H1 (cell line): ENCODE results near the gene AKR1D1. TPM values are rescaled to one million over a fixed set of nuclear protein-coding genes. Genes with fewer than 3 reads are reported as not detected.

Experiments used
- CTCF ChIA-PET: fragments of 300-600 bp; sonication (Branson Sonifier 250); formaldehyde crosslinking; loops from one replicate; lab custom pipeline; 2021; ENCODE audit not compliant: partially characterized antibody; lab: Charles Lee
- POLR2A ChIA-PET: fragments of 300-600 bp; sonication (Branson Sonifier 250); formaldehyde crosslinking; loops from one replicate; lab custom pipeline; 2021; ENCODE audit warnings: inconsistent platforms; ENCODE audit not compliant: partially characterized antibody; lab: Charles Lee
- DNase-seq, 2 experiments: peaks; one replicate each; pipeline versions ENCODE4 v3.0.0 to v3.0.0-alpha.2; 2010 to 2022; ENCODE audit warnings: low spot score in 2 of 2, low read depth in 1 of 2, mixed read lengths in 1 of 2
- FAIRE-seq: peaks from 2 replicates; lab custom pipeline; 2011; peaks lifted over from hg19 to GRCh38; lab: Jason Lieb, UNC
- H2AFZ ChIP-seq: 2 replicates; pipeline ENCODE4 v1.8.1; 2012; ENCODE audit warnings: low read length, inconsistent platforms
- H2AK5ac ChIP-seq: 2 replicates; pipeline ENCODE4 v1.6.1; 2013; ENCODE audit warnings: low read depth, low read length
- H2BK120ac ChIP-seq: replicated peaks from 2 replicates; pipeline ENCODE3; 2013; ENCODE audit warnings: low read depth, low read length, inconsistent platforms
- H2BK12ac ChIP-seq: 2 replicates; pipeline ENCODE4 v1.6.1; 2013; ENCODE audit warnings: low read depth, low read length
- H2BK15ac ChIP-seq: 2 replicates; pipeline ENCODE4 v1.6.1; 2013; ENCODE audit warnings: low read length
- H2BK20ac ChIP-seq: 2 replicates; pipeline ENCODE4 v1.6.1; 2013; ENCODE audit warnings: low read length
- H2BK5ac ChIP-seq: 2 replicates; pipeline ENCODE4 v1.6.1; 2013; ENCODE audit warnings: low read depth, low read length
- H3K14ac ChIP-seq: 2 replicates; pipeline ENCODE4 v1.6.1; 2013; ENCODE audit warnings: inconsistent platforms; ENCODE audit not compliant: insufficient read length
- H3K18ac ChIP-seq: 2 replicates; pipeline ENCODE4 v1.6.1; 2013; ENCODE audit warnings: low read length; ENCODE audit errors: extremely low read depth
- H3K23ac ChIP-seq: 2 replicates; pipeline ENCODE4 v1.6.1; 2013; ENCODE audit warnings: inconsistent platforms; ENCODE audit not compliant: insufficient read length
- H3K23me2 ChIP-seq: 2 replicates; pipeline ENCODE4 v1.6.1; 2013; ENCODE audit warnings: low read depth, low read length
- H3K27ac ChIP-seq: 2 replicates; pipeline ENCODE4 v1.6.1; 2011; ENCODE audit warnings: low read depth, low read length, inconsistent platforms
- H3K27me3 ChIP-seq, 4 experiments: replicated peaks in 1 of 4; 1 replicate in 1 of 4; 2 replicates in 3 of 4; pipeline versions ENCODE4 v1.6.1 to v1.8.1; 2011 to 2013; ENCODE audit warnings: low read length in 3 of 4, mild to moderate bottlenecking in 3 of 4, inconsistent platforms in 2 of 4, mixed read lengths in 2 of 4, moderate library complexity in 1 of 4; ENCODE audit not compliant: control insufficient read depth in 3 of 4, insufficient read depth in 3 of 4; ENCODE audit errors: extremely low read depth in 1 of 4
- H3K36me3 ChIP-seq, 4 experiments: 2 replicates each; pipeline versions ENCODE4 v1.6.1 to v1.8.1; 2011 to 2013; ENCODE audit warnings: mild to moderate bottlenecking in 4 of 4, low read length in 3 of 4, moderate library complexity in 2 of 4, control low read depth in 1 of 4, inconsistent platforms in 1 of 4; ENCODE audit not compliant: insufficient read depth in 4 of 4, control insufficient read depth in 2 of 4
- H3K4ac ChIP-seq: replicated peaks from 2 replicates; pipeline ENCODE3; 2013; ENCODE audit warnings: low read length, low read depth, mixed read lengths, inconsistent platforms; ENCODE audit not compliant: insufficient read length
- H3K4me1 ChIP-seq, 4 experiments: replicated peaks in 1 of 4; 1 replicate in 1 of 4; 2 replicates in 3 of 4; pipeline versions ENCODE4 v1.6.1 to v1.8.1; 2011 to 2013; ENCODE audit warnings: low read length in 3 of 4, inconsistent platforms in 2 of 4, mixed read lengths in 1 of 4; ENCODE audit not compliant: insufficient read depth in 4 of 4, control insufficient read depth in 3 of 4
- H3K4me2 ChIP-seq, 2 experiments: 2 replicates each; pipeline versions ENCODE4 v1.6.1 to v1.8.1; 2011 to 2013; ENCODE audit warnings: low read depth in 2 of 2, low read length in 2 of 2, control low read depth in 1 of 2, inconsistent platforms in 1 of 2, mild to moderate bottlenecking in 1 of 2; ENCODE audit not compliant: insufficient read depth in 1 of 2
- H3K4me3 ChIP-seq, 4 experiments: fragments of 200-600, 300-600 bp in 1 of 4; sonication (generic), shearing (Covaris generic), sonication (Bioruptor Twin) in 1 of 4; 2 replicates each; pipeline versions ENCODE4 v1.5.1 to v1.8.1; 2011 to 2016; ENCODE audit warnings: low read length in 4 of 4, low read depth in 3 of 4, control low read depth in 2 of 4, inconsistent platforms in 2 of 4, mild to moderate bottlenecking in 2 of 4, mixed read lengths in 1 of 4, moderate library complexity in 1 of 4; ENCODE audit not compliant: insufficient read depth in 2 of 4; ENCODE audit errors: extremely low read depth in 1 of 4
- H3K56ac ChIP-seq: replicated peaks from 2 replicates; pipeline ENCODE3; 2013; ENCODE audit warnings: low read depth, mild to moderate bottlenecking, mixed read lengths, low read length, inconsistent platforms; ENCODE audit not compliant: insufficient read length
- H3K79me1 ChIP-seq: 2 replicates; pipeline ENCODE4 v1.6.1; 2013; ENCODE audit warnings: low read depth, low read length, control low read depth
- H3K79me2 ChIP-seq, 2 experiments: 2 replicates each; pipeline versions ENCODE4 v1.6.1 to v1.8.1; 2012 to 2013; ENCODE audit warnings: low read length in 2 of 2, mild to moderate bottlenecking in 2 of 2, inconsistent platforms in 1 of 2; ENCODE audit not compliant: insufficient read depth in 2 of 2, control insufficient read depth in 1 of 2
- H3K9ac ChIP-seq, 4 experiments: replicated peaks in 1 of 4; 1 replicate in 1 of 4; 2 replicates in 3 of 4; pipeline versions ENCODE4 v1.6.1 to v1.8.1; 2011 to 2013; ENCODE audit warnings: low read depth in 3 of 4, low read length in 3 of 4, control low read depth in 2 of 4, mild to moderate bottlenecking in 2 of 4, moderate library complexity in 2 of 4, inconsistent platforms in 1 of 4; ENCODE audit errors: extremely low read depth in 1 of 4
- H3K9me3 ChIP-seq, 2 experiments: 2 replicates each; pipeline versions ENCODE4 v1.6.1 to v1.8.1; 2012 to 2013; ENCODE audit warnings: mild to moderate bottlenecking in 2 of 2, moderate library complexity in 2 of 2, control low read depth in 1 of 2, inconsistent platforms in 1 of 2, low read depth in 1 of 2, low read length in 1 of 2, mixed read lengths in 1 of 2; ENCODE audit not compliant: insufficient read depth in 2 of 2
- H4K20me1 ChIP-seq, 2 experiments: replicated peaks in 1 of 2; 2 replicates each; pipeline versions ENCODE3 to v1.8.1; 2011 to 2013; ENCODE audit warnings: inconsistent platforms in 2 of 2, low read length in 2 of 2, mild to moderate bottlenecking in 1 of 2; ENCODE audit not compliant: insufficient read depth in 2 of 2, control insufficient read depth in 1 of 2
- H4K5ac ChIP-seq: 2 replicates; pipeline ENCODE4 v1.6.1; 2013; ENCODE audit warnings: low read length, low read depth, mixed read lengths, inconsistent platforms; ENCODE audit not compliant: insufficient read length
- H4K8ac ChIP-seq: 2 replicates; pipeline ENCODE4 v1.8.0; 2013; ENCODE audit warnings: mild to moderate bottlenecking, moderate library complexity, low read length, inconsistent platforms; ENCODE audit not compliant: insufficient read depth; ENCODE audit errors: extremely low read depth
- H4K91ac ChIP-seq: replicated peaks from 2 replicates; pipeline ENCODE3; 2013; ENCODE audit warnings: low read length, mixed read lengths, inconsistent platforms; ENCODE audit not compliant: insufficient read length
- ASH2L ChIP-seq: fragments of 200-600, 300-600 bp; sonication (generic); IDR thresholded peaks from one replicate; pipeline ENCODE4 v1.7.1; 2017; ENCODE audit warnings: low read length
- BRCA1 ChIP-seq: IDR thresholded peaks from 2 replicates; pipeline ENCODE4 v1.6.1; 2012; ENCODE audit warnings: low read depth, low read length, improper control_type of control experiment
- FOSL1 ChIP-seq: IDR thresholded peaks from 2 replicates; pipeline ENCODE4 v1.6.1; 2011; ENCODE audit warnings: mild to moderate bottlenecking, low read depth, low read length, moderate library complexity; ENCODE audit not compliant: insufficient read depth
- HDAC2 ChIP-seq, 2 experiments: fragments of 300-600 bp in 1 of 2; sonication (generic) in 1 of 2; IDR thresholded peaks; 2 replicates each; pipeline ENCODE4 v1.6.1; 2011 to 2012; ENCODE audit warnings: low read depth in 2 of 2, low read length in 2 of 2, mild to moderate bottlenecking in 2 of 2, moderate library complexity in 2 of 2, borderline replicate concordance in 1 of 2, inconsistent platforms in 1 of 2
- KDM4A ChIP-seq: IDR thresholded peaks from one replicate; pipeline ENCODE4 v1.7.1; 2012; ENCODE audit warnings: low read depth, mild to moderate bottlenecking, moderate library complexity, low read length, inconsistent platforms; ENCODE audit not compliant: severe bottlenecking
- POLR2AphosphoS5 ChIP-seq: IDR thresholded peaks from 2 replicates; pipeline ENCODE4 v1.6.1; 2011; ENCODE audit warnings: low read depth, low read length
- RAD21 ChIP-seq, 2 experiments: IDR thresholded peaks in 1 of 2; conservative IDR thresholded peaks in 1 of 2; 2 replicates each; pipeline ENCODE4 v1.6.1; 2011; ENCODE audit warnings: low read depth in 2 of 2, low read length in 2 of 2, improper control_type of control experiment in 1 of 2, inconsistent platforms in 1 of 2, mild to moderate bottlenecking in 1 of 2, moderate library complexity in 1 of 2
- SAP30 ChIP-seq: fragments of 300-600 bp; sonication (generic); IDR thresholded peaks from 2 replicates; pipeline ENCODE4 v1.7.1; 2012; ENCODE audit warnings: low read length, moderate library complexity, mild to moderate bottlenecking, inconsistent platforms; ENCODE audit not compliant: insufficient read depth, insufficient replicate concordance
- SIRT6 ChIP-seq: IDR thresholded peaks from one replicate; pipeline ENCODE4 v1.7.1; 2012; ENCODE audit warnings: low read length, inconsistent platforms
- SIX5 ChIP-seq: IDR thresholded peaks from 2 replicates; pipeline ENCODE4 v1.6.1; 2011; ENCODE audit warnings: mild to moderate bottlenecking, low read depth, low read length
- SP1 ChIP-seq: IDR thresholded peaks from 2 replicates; pipeline ENCODE4 v1.6.1; 2011; ENCODE audit warnings: low read depth, low read length
- SUZ12 ChIP-seq: fragments of 200-600 bp; sonication (generic); IDR thresholded peaks from 2 replicates; pipeline ENCODE4 v1.6.1; 2012; ENCODE audit warnings: mild to moderate bottlenecking, inconsistent platforms, low read length, moderate library complexity, mixed read lengths
- TEAD4 ChIP-seq: IDR thresholded peaks from 2 replicates; pipeline ENCODE4 v1.6.1; 2012; ENCODE audit warnings: low read depth, low read length, inconsistent platforms, mixed read lengths
- WGBS, 2 experiments: shearing (Covaris generic) in 1 of 2; methylation state at CpG; one replicate each; pipeline versions ENCODE4 v1.1.6 to v1.1.7; 2013 to 2015; ENCODE audit warnings: low lambda C conversion rate in 2 of 2, mixed read lengths in 2 of 2, inconsistent platforms in 1 of 2, low coverage in 1 of 2, missing lambda C conversion rate in 1 of 2; ENCODE audit not compliant: insufficient replicate concordance in 2 of 2, insufficient coverage in 1 of 2, insufficient read length in 1 of 2; ENCODE audit errors: extremely low coverage in 1 of 2, missing lambda C conversion rate in 1 of 2; 5-methylcytosine and 5-hydroxymethylcytosine counted together
- polyA plus RNA-seq, 7 experiments: library from polyadenylated mRNA; depleted of rRNA in 3 of 7; stranded (reverse) in 5 of 7; unstranded in 2 of 7; fragments of >200 nt in 5 of 7; fragments of 200-250 nt in 2 of 7; gene quantifications; 1 replicate in 5 of 7; 2 replicates in 1 of 7; 4 replicates in 1 of 7; pipeline versions ENCODE4 v1.2.1 to v1.2.3, GENCODE V29; 2011 to 2013; ENCODE audit warnings: missing spikeins in 2 of 7, mixed read lengths in 2 of 7
- total RNA-seq: library from RNA; stranded (reverse); fragmentation: NEBNext Ultra II Directional; extraction: Animal tissue kit (Norgen Biotek cat#: 25700); gene quantifications from 2 replicates; pipeline ENCODE4 v1.2.1, GENCODE V29; 2021
- TF ChIP-seq, protein P1 (sequence below): IDR thresholded peaks from 2 replicates; pipeline ENCODE4 v1.6.1; 2012; ENCODE audit warnings: inconsistent platforms

AKR1D1 gene
- total and polyA plus RNA-seq, 2 of the 8 experiments (the other 6 are each of a cell fraction or from before 2014, with no cell fraction given), result not detected

GRCh38 chr7:138074121-138074520 lies 2.1 kb upstream of the AKR1D1 start:
- ChIA-PET POLR2A (no interaction called here), CTCF (no interaction called here)
- Histone ChIP-seq H2BK5ac (no peak overlapping the region), H3K27me3 (no peaks in the 10 kb centered on the region), H3K36me3 (peaks cover 0 to 10% (median 1%) of the 10 kb centered on the region in 4 experiments; a peak in 3 of 8 replicates), H3K9me3 (peaks cover 16 to 18% of the 10 kb centered on the region in 2 experiments), H2AK5ac (no peak overlapping the region), H3K4ac (no peak overlapping the region), H2BK12ac (no peak overlapping the region), H3K27ac (no peak overlapping the region), H2BK120ac (peak overlapping the region; percentile 65), H3K4me2 (no peak overlapping the region), H3K14ac (no peak overlapping the region), H4K20me1 (no peaks in the 10 kb centered on the region), H4K91ac (no peak overlapping the region), H3K4me3 (no peak overlapping the region), H2AFZ (no peak overlapping the region), H3K9ac (no peak overlapping the region), H2BK15ac (no peak overlapping the region), H3K4me1 (peaks cover 0 to 6% (median under 1%) of the 10 kb centered on the region in 4 experiments; a peak in 4 of 7 replicates), H3K18ac (0 out of 2 replicates have a peak overlapping the region, but pooled peaks have one; percentile 28), H3K23me2 (no peaks in the 10 kb centered on the region), H4K8ac (no peak overlapping the region), H3K79me2 (no peaks in the 10 kb centered on the region), H2BK20ac (peak overlapping the region; percentile 68; the same call in 1 of the 2 replicates), H3K79me1 (no peaks in the 10 kb centered on the region), H3K23ac (no peak overlapping the region), H3K56ac (no peak overlapping the region), H4K5ac (no peak overlapping the region)
- FAIRE-seq, result no peak
- DNase-seq, result no peak
- WGBS, 2 experiments, result 95% methylated on average over 2 of the region's 2 CpGs; no CpG with 5 or more reads in 1 of the 2 experiments
- TF ChIP-seq TEAD4 (no peak), ASH2L (no peak), HDAC2 (IDR thresholded peaks at IDR 0.05; ENCODE audit: borderline replicate concordance in 1 of 2, low read depth in 2 of 2, low read length in 2 of 2) (no peak), POLR2AphosphoS5 (no peak), BRCA1 (no peak), FOSL1 (no peak), SIRT6 (no peak), SAP30 (no peak), KDM4A (no peak), SUZ12 (no peak), SIX5 (no peak), RAD21 (IDR thresholded peaks at IDR 0.05 in 1 of 2, conservative IDR thresholded peaks at IDR 0.05 in 1 of 2; ENCODE audit: low read depth in 2 of 2, low read length in 2 of 2) (no peak), SP1 (no peak)
- TF ChIP-seq, protein P1, sequence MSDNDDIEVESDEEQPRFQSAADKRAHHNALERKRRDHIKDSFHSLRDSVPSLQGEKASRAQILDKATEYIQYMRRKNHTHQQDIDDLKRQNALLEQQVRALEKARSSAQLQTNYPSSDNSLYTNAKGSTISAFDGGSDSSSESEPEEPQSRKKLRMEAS, result no peak
